ENCODE data around the gene TICRR. TPM values are rescaled to one million over a fixed set of nuclear protein-coding genes. Genes with fewer than 3 reads are reported as not detected.
"Not testable (repeated sequence)": the region's sequence is repeated elsewhere in the genome, so short reads cannot be mapped to it uniquely, and the experiment has no call there.

The TICRR gene
- total and polyA plus RNA-seq, 3 experiments from 2014 or later: 14.0 TPM; not detected in 1

GRCh38 chr15:89539027-89539426 lies 36.2 kb upstream of the TICRR start:
- CTCF ChIA-PET: no interaction called here
- H3K9me3 ChIP-seq (ENCODE audit: low read length): no peaks in the 10 kb centered on the region
- Mint-ChIP-seq H3K4me1 (no peaks in the 10 kb centered on the region), H3K27ac (no peak overlapping the region), H3K9me3 (peaks cover 11 to 14% (median 13%) of the 10 kb centered on the region in 5 donors), H3K4me3 (no peak overlapping the region), H3K36me3 (peaks cover 0 to 2% (median 0%) of the 10 kb centered on the region in 3 donors), H3K27me3 (peaks cover 15 to 38% of the 10 kb centered on the region in 2 donors)
- no peak overlapping the region for H3K27ac ChIP-seq (ENCODE audit: low read depth, low read length)
- no peak for DNase-seq
- no peaks in the 10 kb centered on the region for H3K27me3 ChIP-seq (ENCODE audit: insufficient read depth, low read length, poor library complexity, severe bottlenecking)
- no peak overlapping the region for H3K4me3 ChIP-seq (ENCODE audit: low read length)
- no peaks in the 10 kb centered on the region for H3K36me3 ChIP-seq (ENCODE audit: insufficient read depth, low read length)
- no peaks in the 10 kb centered on the region for H3K4me1 ChIP-seq (ENCODE audit: insufficient read depth, low read length)
- POLR2A ChIA-PET: no interaction called here

GRCh38 chr15:89542369-89542768 lies 32.9 kb upstream of the TICRR start:
- ChIA-PET POLR2A (no interaction called here), CTCF (no interaction called here)
- Histone ChIP-seq H3K4me1 (ENCODE audit: insufficient read depth, low read length) (no peaks in the 10 kb centered on the region), H3K9me3 (ENCODE audit: low read length) (no peaks in the 10 kb centered on the region), H3K27me3 (ENCODE audit: insufficient read depth, low read length, poor library complexity, severe bottlenecking) (no peaks in the 10 kb centered on the region), H3K4me3 (ENCODE audit: low read length) (no peak overlapping the region), H3K27ac (ENCODE audit: low read depth, low read length) (no peak overlapping the region), H3K36me3 (ENCODE audit: insufficient read depth, low read length) (no peaks in the 10 kb centered on the region)
- H3K9me3 Mint-ChIP-seq: peaks cover 9 to 10% (median 10%) of the 10 kb centered on the region in 5 donors
- peaks cover 12 to 38% of the 10 kb centered on the region in 2 donors for H3K27me3 Mint-ChIP-seq
- DNase-seq: no peak
- H3K36me3 Mint-ChIP-seq: peaks cover 0 to 2% (median 0%) of the 10 kb centered on the region in 3 donors
- no peaks in the 10 kb centered on the region for H3K4me1 Mint-ChIP-seq
- no peak overlapping the region for H3K4me3 Mint-ChIP-seq
- no peak overlapping the region for H3K27ac Mint-ChIP-seq

- H3K4me1 Mint-ChIP-seq: no peaks in the 10 kb centered on the region
- Histone ChIP-seq H3K4me3 (ENCODE audit: low read length) (no peak overlapping the region), H3K27ac (ENCODE audit: low read depth, low read length) (no peak overlapping the region), H3K27me3 (ENCODE audit: insufficient read depth, low read length, poor library complexity, severe bottlenecking) (no peaks in the 10 kb centered on the region), H3K9me3 (ENCODE audit: low read length) (no peaks in the 10 kb centered on the region), H3K4me1 (ENCODE audit: insufficient read depth, low read length) (no peaks in the 10 kb centered on the region), H3K36me3 (ENCODE audit: insufficient read depth, low read length) (no peaks in the 10 kb centered on the region)
- no peak overlapping the region for H3K27ac Mint-ChIP-seq
- POLR2A ChIA-PET: no interaction called here
- H3K36me3 Mint-ChIP-seq: no peaks in the 10 kb centered on the region
- peaks cover 8 to 38% of the 10 kb centered on the region in 2 donors for H3K27me3 Mint-ChIP-seq
- no peak for DNase-seq
- CTCF ChIA-PET: no interaction called here
- no peak overlapping the region for H3K4me3 Mint-ChIP-seq
- peaks cover 0 to 7% (median 0%) of the 10 kb centered on the region in 5 donors for H3K9me3 Mint-ChIP-seq
These were observed 31.9 kb upstream of the TICRR start for GRCh38 chr15:89543389-89543788.

- H3K27ac ChIP-seq (ENCODE audit: low read depth, low read length); POLR2A ChIA-PET; H3K4me3 Mint-ChIP-seq; H3K36me3 Mint-ChIP-seq; H3K27ac Mint-ChIP-seq; CTCF ChIA-PET; DNase-seq; H3K36me3 ChIP-seq (ENCODE audit: insufficient read depth, low read length); H3K4me1 ChIP-seq (ENCODE audit: insufficient read depth, low read length); H3K9me3 ChIP-seq (ENCODE audit: low read length); H3K4me1 Mint-ChIP-seq; H3K4me3 ChIP-seq (ENCODE audit: low read length); H3K27me3 ChIP-seq (ENCODE audit: insufficient read depth, low read length, poor library complexity, severe bottlenecking); H3K9me3 Mint-ChIP-seq: not testable (repeated sequence)
- peaks cover 11 to 27% of the 10 kb centered on the region in 2 donors for H3K27me3 Mint-ChIP-seq
These were observed 26.1 kb upstream of the TICRR start for GRCh38 chr15:89549138-89549537.

- no peaks in the 10 kb centered on the region for H3K4me1 Mint-ChIP-seq
- H3K4me1 ChIP-seq (ENCODE audit: insufficient read depth, low read length): no peaks in the 10 kb centered on the region
- no peak overlapping the region for H3K4me3 Mint-ChIP-seq
- no peak overlapping the region for H3K27ac Mint-ChIP-seq
- ChIA-PET POLR2A (no interaction called here), CTCF (interaction anchor here (0.5 kb wide), 1 partner anchor 69 kb away, joined by 4 read pairs; no protein-coding TSS in a partner anchor)
- H3K4me3 ChIP-seq (ENCODE audit: low read length): no peak overlapping the region
- H3K9me3 Mint-ChIP-seq: peaks cover 0 to 5% (median 0%) of the 10 kb centered on the region in 5 donors
- DNase-seq: no peak
- no peaks in the 10 kb centered on the region for H3K9me3 ChIP-seq (ENCODE audit: low read length)
- H3K36me3 Mint-ChIP-seq: no peaks in the 10 kb centered on the region
- no peaks in the 10 kb centered on the region for H3K27me3 ChIP-seq (ENCODE audit: insufficient read depth, low read length, poor library complexity, severe bottlenecking)
- peaks cover 11 to 27% of the 10 kb centered on the region in 2 donors for H3K27me3 Mint-ChIP-seq
- H3K36me3 ChIP-seq (ENCODE audit: insufficient read depth, low read length): no peaks in the 10 kb centered on the region
- H3K27ac ChIP-seq (ENCODE audit: low read depth, low read length): no peak overlapping the region
These were observed 24.8 kb upstream of the TICRR start for GRCh38 chr15:89550427-89550826.

GRCh38 chr15:89551550-89551949 lies 23.7 kb upstream of the TICRR start:
- H3K9me3 ChIP-seq (ENCODE audit: low read length): no peaks in the 10 kb centered on the region
- DNase-seq: no peak
- no peaks in the 10 kb centered on the region for H3K36me3 ChIP-seq (ENCODE audit: insufficient read depth, low read length)
- H3K36me3 Mint-ChIP-seq: no peaks in the 10 kb centered on the region
- no peaks in the 10 kb centered on the region for H3K4me1 ChIP-seq (ENCODE audit: insufficient read depth, low read length)
- ChIA-PET POLR2A (no interaction called here), CTCF (no interaction called here)
- no peaks in the 10 kb centered on the region for H3K4me1 Mint-ChIP-seq
- H3K27ac Mint-ChIP-seq: no peak overlapping the region
- peaks cover 16 to 19% of the 10 kb centered on the region in 2 donors for H3K27me3 Mint-ChIP-seq
- H3K27ac ChIP-seq (ENCODE audit: low read depth, low read length): no peak overlapping the region
- peaks cover 0 to 5% (median 0%) of the 10 kb centered on the region in 5 donors for H3K9me3 Mint-ChIP-seq
- H3K27me3 ChIP-seq (ENCODE audit: insufficient read depth, low read length, poor library complexity, severe bottlenecking): no peaks in the 10 kb centered on the region
- no peak overlapping the region for H3K4me3 ChIP-seq (ENCODE audit: low read length)
- no peak overlapping the region for H3K4me3 Mint-ChIP-seq

- H3K9me3 Mint-ChIP-seq: no peaks in the 10 kb centered on the region
- POLR2A ChIA-PET: no interaction called here
- no peaks in the 10 kb centered on the region for H3K36me3 ChIP-seq (ENCODE audit: insufficient read depth, low read length)
- no peak overlapping the region for H3K4me3 ChIP-seq (ENCODE audit: low read length)
- no peaks in the 10 kb centered on the region for H3K27me3 ChIP-seq (ENCODE audit: insufficient read depth, low read length, poor library complexity, severe bottlenecking)
- H3K27ac Mint-ChIP-seq: no peak overlapping the region
- no peaks in the 10 kb centered on the region for H3K4me1 Mint-ChIP-seq
- H3K27me3 Mint-ChIP-seq: peaks cover 8 to 19% of the 10 kb centered on the region in 2 donors
- H3K36me3 Mint-ChIP-seq: no peaks in the 10 kb centered on the region
- CTCF ChIA-PET: no interaction called here
- no peaks in the 10 kb centered on the region for H3K9me3 ChIP-seq (ENCODE audit: low read length)
- no peak overlapping the region for H3K27ac ChIP-seq (ENCODE audit: low read depth, low read length)
- no peaks in the 10 kb centered on the region for H3K4me1 ChIP-seq (ENCODE audit: insufficient read depth, low read length)
- no peak overlapping the region for H3K4me3 Mint-ChIP-seq
- DNase-seq: no peak
These were observed 21.6 kb upstream of the TICRR start for GRCh38 chr15:89553632-89554031.

- H3K9me3 Mint-ChIP-seq: no peaks in the 10 kb centered on the region
- H3K4me1 Mint-ChIP-seq: no peaks in the 10 kb centered on the region
- no peak overlapping the region for H3K27ac Mint-ChIP-seq
These were observed 21.0 kb upstream of the TICRR start for GRCh38 chr15:89554247-89554646.

GRCh38 chr15:89555768-89556167 lies 19.5 kb upstream of the TICRR start:
- Mint-ChIP-seq H3K27me3 (peaks cover 8 to 16% of the 10 kb centered on the region in 2 donors), H3K4me3 (no peak overlapping the region), H3K27ac (no peak overlapping the region), H3K4me1 (no peaks in the 10 kb centered on the region), H3K36me3 (no peaks in the 10 kb centered on the region), H3K9me3 (no peaks in the 10 kb centered on the region)
- DNase-seq: no peak
- ChIA-PET CTCF (interaction anchor here (1.3 kb wide), 1 partner anchor 19 kb away, joined by 3 read pairs; the partner anchor contains the start of gene TICRR), POLR2A (no interaction called here)
- peaks cover 3% of the 10 kb centered on the region for H3K27me3 ChIP-seq (ENCODE audit: insufficient read depth, low read length, poor library complexity, severe bottlenecking)
- H3K4me1 ChIP-seq (ENCODE audit: insufficient read depth, low read length): no peaks in the 10 kb centered on the region
- H3K4me3 ChIP-seq (ENCODE audit: low read length): no peak overlapping the region
- H3K9me3 ChIP-seq (ENCODE audit: low read length): no peaks in the 10 kb centered on the region
- no peaks in the 10 kb centered on the region for H3K36me3 ChIP-seq (ENCODE audit: insufficient read depth, low read length)
- no peak overlapping the region for H3K27ac ChIP-seq (ENCODE audit: low read depth, low read length)

More at GRCh38 chr15:89554247-89554646, 21.0 kb upstream of the TICRR start:
- Histone ChIP-seq H3K27me3 (ENCODE audit: insufficient read depth, low read length, poor library complexity, severe bottlenecking) (no peaks in the 10 kb centered on the region), H3K4me1 (ENCODE audit: insufficient read depth, low read length) (no peaks in the 10 kb centered on the region), H3K9me3 (ENCODE audit: low read length) (no peaks in the 10 kb centered on the region), H3K27ac (ENCODE audit: low read depth, low read length) (no peak overlapping the region), H3K4me3 (ENCODE audit: low read length) (no peak overlapping the region), H3K36me3 (ENCODE audit: insufficient read depth, low read length) (no peaks in the 10 kb centered on the region)
- Mint-ChIP-seq H3K36me3 (no peaks in the 10 kb centered on the region), H3K27me3 (peaks cover 11 to 20% of the 10 kb centered on the region in 2 donors), H3K4me3 (no peak overlapping the region)
- ChIA-PET POLR2A (no interaction called here), CTCF (no interaction called here)
- no peak for DNase-seq
